Measurements from ENCODE around the gene CTXND1. TPM values are rescaled to one million over a fixed set of nuclear protein-coding genes. Genes with fewer than 3 reads are reported as not detected.

CTXND1 gene
- total and polyA plus RNA-seq, 2 experiments from 2014 or later = 0.05 TPM; not detected in 1

- ATAC-seq = no peak
These were observed 81.4 kb downstream of the CTXND1 start for GRCh38 chr15:80170596-80170995.

More at GRCh38 chr15:80170596-80170995, 81.4 kb downstream of the CTXND1 start:
- H3K79me2 ChIP-seq (replicated peaks; ENCODE audit: insufficient read depth) = no peaks in the 10 kb centered on the region
- TF ChIP-seq EZH2 (IDR thresholded peaks at IDR 0.05; ENCODE audit: low read depth, unreplicated experiment) = no peak
- no peak for TF ChIP-seq JUNB (IDR thresholded peaks at IDR 0.05; ENCODE audit: unreplicated experiment)
- no peak for TF ChIP-seq STAT1 (IDR thresholded peaks at IDR 0.05; ENCODE audit: unreplicated experiment)
- TF ChIP-seq ZNF114 (CRISPR knock-in tag; IDR thresholded peaks at IDR 0.05) = no peak
- no peak for TF ChIP-seq REST (IDR thresholded peaks at IDR 0.05; ENCODE audit: unreplicated experiment)
- no peak for TF ChIP-seq CTCF (conservative IDR thresholded peaks at IDR 0.05; ENCODE audit: low read depth in 2 of 2)
- no peak for TF ChIP-seq CREB1 (CRISPR knock-in tag; IDR thresholded peaks at IDR 0.05; ENCODE audit: low read depth)
- Mint-ChIP-seq H3K4me3 (no peak overlapping the region), H3K36me3 (ENCODE audit: low read depth) (peaks cover 32% of the 10 kb centered on the region), H3K4me1 (no peaks in the 10 kb centered on the region; the same call in 2 of the 3 replicates), H3K27me3 (ENCODE audit: insufficient read depth, low read depth, poor library complexity) (peaks cover 1% of the 10 kb centered on the region), H3K27ac (no peak overlapping the region), H3K9me3 (peaks cover 2% of the 10 kb centered on the region; the same call in 1 of the 3 replicates)
- H3K27ac ChIP-seq (ENCODE audit: low read depth) = no peak overlapping the region
- H3K27me3 ChIP-seq (ENCODE audit: insufficient read depth) = no peaks in the 10 kb centered on the region
- no peaks in the 10 kb centered on the region for H3K36me3 ChIP-seq (ENCODE audit: insufficient read depth)
- DNase-seq (ENCODE audit: low spot score) = no peak
- no peaks in the 10 kb centered on the region for H3F3A ChIP-seq (replicated peaks; ENCODE audit: low read depth)
- no peaks in the 10 kb centered on the region; the same call in 1 of the 2 replicates for H4K20me1 ChIP-seq (replicated peaks; ENCODE audit: insufficient read depth)
- no peak overlapping the region for H3K4me2 ChIP-seq
- no peak overlapping the region for H3K4me3 ChIP-seq
- no peaks in the 10 kb centered on the region for H3K9me2 ChIP-seq (ENCODE audit: insufficient read depth)
- no peak overlapping the region for H2AFZ ChIP-seq
- no peaks in the 10 kb centered on the region for H3K4me1 ChIP-seq (ENCODE audit: insufficient read depth)

Measured in GM23338 (cell line).